Trophoblast cell (in vitro differentiated cells and primary cell): ENCODE measurements around the gene GPRIN1.

Source experiments
- DNase-seq, 2 donors: peaks; one replicate each; pipeline ENCODE4 v3.0.0-alpha.2; 2016
- H2AFZ ChIP-seq: 2 replicates; pipeline ENCODE4 v1.6.1; 2013; ENCODE audit warnings: low read length, moderate library complexity, mild to moderate bottlenecking; ENCODE audit not compliant: insufficient read depth, poor library complexity
- H2AK5ac ChIP-seq: 2 replicates; pipeline ENCODE4 v1.6.1; 2013; ENCODE audit warnings: mild to moderate bottlenecking, low read length
- H2BK120ac ChIP-seq: 2 replicates; pipeline ENCODE4 v1.6.1; 2013; ENCODE audit warnings: low read length, mild to moderate bottlenecking, moderate library complexity; ENCODE audit not compliant: insufficient read depth, poor library complexity
- H2BK12ac ChIP-seq: 2 replicates; pipeline ENCODE4 v1.6.1; 2013; ENCODE audit warnings: mild to moderate bottlenecking, low read length, moderate library complexity
- H2BK5ac ChIP-seq: 2 replicates; pipeline ENCODE4 v1.6.1; 2013; ENCODE audit warnings: low read length, low read depth, moderate library complexity, mild to moderate bottlenecking; ENCODE audit not compliant: poor library complexity
- H3K14ac ChIP-seq: 2 replicates; pipeline ENCODE4 v1.6.1; 2013; ENCODE audit warnings: mild to moderate bottlenecking, low read length
- H3K18ac ChIP-seq: 2 replicates; pipeline ENCODE4 v1.6.1; 2013; ENCODE audit warnings: mild to moderate bottlenecking, low read length
- H3K23ac ChIP-seq: 2 replicates; pipeline ENCODE4 v1.6.1; 2013; ENCODE audit warnings: low read length
- H3K27ac ChIP-seq: 2 replicates; pipeline ENCODE4 v1.5.1; 2013; ENCODE audit warnings: low read depth, mild to moderate bottlenecking, inconsistent platforms, low read length, moderate library complexity
- H3K27me3 ChIP-seq: 2 replicates; pipeline ENCODE4 v1.6.1; 2013; ENCODE audit warnings: inconsistent platforms, mild to moderate bottlenecking, low read length, moderate library complexity; ENCODE audit not compliant: insufficient read depth
- H3K36me3 ChIP-seq, 2 experiments: 1 replicate in 1 of 2; 2 replicates in 1 of 2; pipeline ENCODE4 v1.6.1; 2013; ENCODE audit warnings: low read length in 2 of 2, mild to moderate bottlenecking in 2 of 2, moderate library complexity in 1 of 2; ENCODE audit not compliant: insufficient read depth in 2 of 2, control insufficient read depth in 1 of 2
- H3K4ac ChIP-seq: 2 replicates; pipeline ENCODE4 v1.6.1; 2013; ENCODE audit warnings: low read depth, mild to moderate bottlenecking, low read length, moderate library complexity
- H3K4me1 ChIP-seq, 2 experiments: 1 replicate in 1 of 2; 2 replicates in 1 of 2; pipeline ENCODE4 v1.6.1; 2013; ENCODE audit warnings: low read length in 2 of 2, mild to moderate bottlenecking in 2 of 2, moderate library complexity in 1 of 2; ENCODE audit not compliant: insufficient read depth in 2 of 2, control insufficient read depth in 1 of 2
- H3K4me2 ChIP-seq: 2 replicates; pipeline ENCODE4 v1.6.1; 2013; ENCODE audit warnings: inconsistent platforms, mild to moderate bottlenecking, low read length, moderate library complexity
- H3K4me3 ChIP-seq: 2 replicates; pipeline ENCODE4 v1.5.1; 2013; ENCODE audit warnings: mild to moderate bottlenecking, low read depth, low read length, inconsistent platforms
- H3K79me1 ChIP-seq: one replicate; pipeline ENCODE4 v1.6.1; 2013; ENCODE audit warnings: low read length
- H3K79me2 ChIP-seq: 2 replicates; pipeline ENCODE4 v1.6.1; 2013; ENCODE audit warnings: low read length, mild to moderate bottlenecking; ENCODE audit not compliant: control insufficient read depth, insufficient read depth, poor library complexity
- H3K9ac ChIP-seq: 2 replicates; pipeline ENCODE4 v1.6.1; 2013; ENCODE audit warnings: mild to moderate bottlenecking, low read length
- H3K9me3 ChIP-seq: 2 replicates; pipeline ENCODE4 v1.6.1; 2013; ENCODE audit warnings: low read depth, mild to moderate bottlenecking, control low read depth, inconsistent platforms, low read length; ENCODE audit not compliant: insufficient read depth
- H4K12ac ChIP-seq: 2 replicates; pipeline ENCODE4 v1.6.1; 2013; ENCODE audit warnings: low read depth, mild to moderate bottlenecking, low read length, moderate library complexity
- H4K8ac ChIP-seq: 2 replicates; pipeline ENCODE4 v1.6.1; 2013; ENCODE audit warnings: low read depth, mild to moderate bottlenecking, low read length, moderate library complexity
- H4K91ac ChIP-seq: one replicate; pipeline ENCODE4 v1.6.1; 2013; ENCODE audit warnings: low read depth, mild to moderate bottlenecking, low read length, moderate library complexity
- WGBS: extraction: QIAGEN DNeasy Blood & Tissue Kit; methylation state at CpG from one replicate; pipeline ENCODE4 v1.1.7; 2013; ENCODE audit warnings: missing lambda C conversion rate; ENCODE audit not compliant: insufficient read length, insufficient coverage; ENCODE audit errors: extremely low coverage; 5-methylcytosine and 5-hydroxymethylcytosine counted together

GPRIN1 gene

DNA sequence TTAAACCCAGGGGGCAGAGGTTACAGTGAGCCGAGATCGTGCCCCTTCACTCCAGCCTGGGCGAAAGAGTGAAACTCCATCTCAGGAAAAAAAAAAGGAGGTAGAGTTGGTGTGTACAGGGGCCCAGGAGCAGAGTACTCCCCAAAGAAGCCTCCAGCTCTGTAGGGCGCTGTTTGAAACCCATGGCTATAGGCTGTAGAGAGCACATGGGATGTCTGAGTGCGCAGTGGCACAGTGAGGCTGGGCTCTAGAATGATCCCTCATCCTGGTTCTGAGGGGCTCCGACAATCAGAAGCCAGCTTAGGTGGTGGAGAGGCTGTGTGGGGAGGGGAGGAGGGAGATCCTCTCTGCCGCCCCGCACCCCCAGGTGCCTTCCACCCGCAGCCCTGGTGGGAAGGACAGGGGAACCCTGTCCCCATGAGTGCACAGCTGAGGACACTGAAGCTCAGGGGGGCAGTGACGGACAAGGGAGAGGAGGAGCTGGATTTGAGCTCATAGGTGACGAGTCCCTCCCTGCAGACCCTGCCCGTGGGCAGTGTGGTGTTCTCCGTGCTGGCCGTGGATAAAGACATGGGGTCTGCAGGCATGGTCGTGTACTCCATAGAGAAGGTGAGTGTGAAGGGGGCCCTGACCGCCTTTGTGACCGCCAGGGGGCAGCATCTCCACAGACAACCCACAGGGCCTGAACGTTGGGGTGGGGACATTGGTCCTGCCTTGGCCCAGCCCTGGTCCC lies 36.2 kb downstream of the GPRIN1 start:
- H3K4me3 ChIP-seq = no peak overlapping the region
- H3K4me2 ChIP-seq = no peak overlapping the region
- H2BK12ac ChIP-seq = no peak overlapping the region
- H3K23ac ChIP-seq = no peak overlapping the region
- no peaks in the 10 kb centered on the region for H3K79me1 ChIP-seq
- no peak overlapping the region for H4K91ac ChIP-seq
- H3K14ac ChIP-seq = no peak overlapping the region
- no peaks in the 10 kb centered on the region for H3K36me3 ChIP-seq
- H3K9me3 ChIP-seq = peaks cover 7% of the 10 kb centered on the region
- no CpG with 5 or more reads among the region's 18 CpGs for WGBS
- H3K4ac ChIP-seq = no peak overlapping the region
- no peak overlapping the region for H2AFZ ChIP-seq
- H3K4me1 ChIP-seq = no peaks in the 10 kb centered on the region
- H2BK120ac ChIP-seq = no peak overlapping the region
- no peak overlapping the region for H2AK5ac ChIP-seq
- H3K18ac ChIP-seq = no peak overlapping the region
- H3K27me3 ChIP-seq = no peaks in the 10 kb centered on the region
- no peak overlapping the region for H3K27ac ChIP-seq
- peak; percentile 16 to 56 for DNase-seq
- H4K8ac ChIP-seq = no peak overlapping the region
- H3K79me2 ChIP-seq = no peaks in the 10 kb centered on the region
- H3K9ac ChIP-seq = no peak overlapping the region
- H2BK5ac ChIP-seq = no peak overlapping the region
- no peak overlapping the region for H4K12ac ChIP-seq

GRCh38 chr5:176570044-176570443 lies 39.9 kb downstream of the GPRIN1 start:
- Histone ChIP-seq H2AK5ac (no peak overlapping the region), H4K8ac (no peak overlapping the region), H3K9me3 (peaks cover 2% of the 10 kb centered on the region), H3K36me3 (no peaks in the 10 kb centered on the region), H2BK12ac (no peak overlapping the region), H3K4me1 (no peaks in the 10 kb centered on the region), H3K79me2 (no peaks in the 10 kb centered on the region), H2BK5ac (no peak overlapping the region), H3K14ac (no peak overlapping the region), H4K91ac (no peak overlapping the region), H3K4ac (no peak overlapping the region), H3K4me2 (no peak overlapping the region), H3K9ac (no peak overlapping the region), H3K27ac (no peak overlapping the region), H3K79me1 (no peaks in the 10 kb centered on the region), H4K12ac (no peak overlapping the region), H3K18ac (no peak overlapping the region), H3K4me3 (no peak overlapping the region), H2AFZ (no peak overlapping the region), H3K27me3 (no peaks in the 10 kb centered on the region), H2BK120ac (no peak overlapping the region), H3K23ac (no peak overlapping the region)
- peak in 1 of 2 donors; percentile 12 for DNase-seq
- WGBS = no CpG with 5 or more reads among the region's 6 CpGs

DNA sequence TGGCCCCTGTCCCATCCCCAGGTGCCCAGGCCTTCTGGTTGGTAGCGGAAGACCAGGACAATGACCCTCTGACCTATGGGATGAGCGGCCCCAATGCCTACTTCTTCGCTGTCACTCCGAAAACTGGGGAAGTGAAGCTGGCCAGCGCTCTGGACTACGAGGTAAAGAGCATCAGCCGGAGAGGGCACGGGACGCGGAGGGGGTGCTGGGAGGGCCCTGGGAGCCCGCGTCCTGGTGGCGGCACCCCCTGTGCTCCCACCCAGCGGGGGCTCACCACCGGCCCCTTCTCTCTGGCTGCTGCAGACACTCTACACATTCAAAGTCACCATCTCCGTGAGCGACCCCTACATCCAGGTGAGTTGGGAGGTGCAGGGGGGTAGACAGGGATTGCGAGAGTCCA lies 41.3 kb downstream of the GPRIN1 start:
- H4K8ac ChIP-seq = no peak overlapping the region

DNA sequence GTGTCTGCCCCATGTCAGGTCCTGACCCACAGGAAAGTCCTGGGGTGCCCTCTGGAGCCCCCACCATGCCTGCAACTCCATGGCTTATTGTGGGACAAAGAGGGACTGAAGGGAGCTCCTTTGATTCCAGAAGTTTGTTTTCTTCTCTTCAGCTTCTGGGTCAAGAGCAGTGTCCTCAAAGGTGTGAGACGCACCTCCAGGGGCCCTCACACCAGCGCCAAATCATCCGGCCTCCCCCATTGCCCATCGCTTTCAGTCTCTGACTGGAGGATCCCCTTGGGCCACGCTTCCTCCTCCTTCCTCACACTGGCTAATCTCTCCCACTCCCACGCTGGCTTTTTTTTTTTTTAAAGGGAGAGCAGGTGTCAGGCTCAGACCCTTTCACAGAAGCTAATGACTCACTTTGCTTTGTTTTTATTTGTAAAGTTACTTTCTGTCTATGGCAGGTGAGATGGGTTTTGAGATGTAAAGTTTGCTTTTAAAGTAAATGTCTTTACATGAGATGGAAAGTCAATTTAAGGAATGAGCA lies 44.1 kb downstream of the GPRIN1 start:
- no CpG with 5 or more reads among the region's 6 CpGs for WGBS
- H3K9me3 ChIP-seq = peaks cover 2% of the 10 kb centered on the region
- H3K27me3 ChIP-seq = no peaks in the 10 kb centered on the region

More for the DNA sequence above, 41.3 kb downstream of the GPRIN1 start:
- Histone ChIP-seq H3K4me2 (no peak overlapping the region), H3K79me1 (no peaks in the 10 kb centered on the region), H3K79me2 (no peaks in the 10 kb centered on the region), H2BK5ac (no peak overlapping the region), H3K14ac (no peak overlapping the region), H3K9me3 (peaks cover 2% of the 10 kb centered on the region), H3K23ac (no peak overlapping the region), H2BK120ac (no peak overlapping the region), H3K4me3 (no peak overlapping the region), H2AK5ac (no peak overlapping the region), H3K18ac (no peak overlapping the region), H3K36me3 (no peaks in the 10 kb centered on the region), H3K4me1 (no peaks in the 10 kb centered on the region), H3K27ac (no peak overlapping the region), H3K4ac (no peak overlapping the region), H3K27me3 (no peaks in the 10 kb centered on the region), H4K91ac (no peak overlapping the region), H3K9ac (no peak overlapping the region), H4K12ac (no peak overlapping the region), H2AFZ (no peak overlapping the region), H2BK12ac (no peak overlapping the region)
- no CpG with 5 or more reads among the region's 18 CpGs for WGBS
- DNase-seq = no peak

More for the DNA sequence above, 44.1 kb downstream of the GPRIN1 start:
- H3K14ac ChIP-seq = no peak overlapping the region
- no peak overlapping the region for H3K27ac ChIP-seq
- H3K36me3 ChIP-seq = no peaks in the 10 kb centered on the region
- H3K4ac ChIP-seq = no peak overlapping the region
- H2BK12ac ChIP-seq = no peak overlapping the region
- H3K79me2 ChIP-seq = no peaks in the 10 kb centered on the region
- DNase-seq = no peak
- H3K18ac ChIP-seq = no peak overlapping the region
- no peak overlapping the region for H4K91ac ChIP-seq
- no peak overlapping the region for H4K8ac ChIP-seq
- H2BK5ac ChIP-seq = no peak overlapping the region
- H2AK5ac ChIP-seq = no peak overlapping the region
- H3K4me2 ChIP-seq = no peak overlapping the region
- H3K79me1 ChIP-seq = no peaks in the 10 kb centered on the region
- no peaks in the 10 kb centered on the region for H3K4me1 ChIP-seq
- no peak overlapping the region for H3K23ac ChIP-seq
- H4K12ac ChIP-seq = no peak overlapping the region
- no peak overlapping the region for H2AFZ ChIP-seq
- no peak overlapping the region for H3K4me3 ChIP-seq
- H3K9ac ChIP-seq = no peak overlapping the region
- no peak overlapping the region for H2BK120ac ChIP-seq
